Osteoblast (primary cell): ENCODE measurements around the gene ARF3. TPM values are rescaled to one million over a fixed set of nuclear protein-coding genes. Genes with fewer than 3 reads are reported as not detected.

ENCODE experiments used
- DNase-seq: peaks from one replicate; pipeline ENCODE4 v3.0.0; 2011; ENCODE audit warnings: low spot score, mixed read lengths; ENCODE audit not compliant: insufficient read length; ENCODE audit errors: missing footprints
- H2AFZ ChIP-seq: 2 replicates; pipeline ENCODE4 v1.6.0; 2011; ENCODE audit warnings: mild to moderate bottlenecking, low read length
- H3K27ac ChIP-seq: 2 replicates; pipeline ENCODE4 v1.5.1; 2011; ENCODE audit warnings: mild to moderate bottlenecking, low read depth, low read length, moderate library complexity
- H3K27me3 ChIP-seq: 2 replicates; pipeline ENCODE4 v1.6.0; 2012; ENCODE audit warnings: mild to moderate bottlenecking, control low read depth, inconsistent platforms, low read length, moderate library complexity; ENCODE audit not compliant: insufficient read depth
- H3K36me3 ChIP-seq: 2 replicates; pipeline ENCODE4 v1.5.1; 2011; ENCODE audit warnings: mild to moderate bottlenecking, low read length, control low read depth, moderate library complexity; ENCODE audit not compliant: insufficient read depth
- H3K4me1 ChIP-seq: 2 replicates; pipeline ENCODE4 v1.5.1; 2011; ENCODE audit warnings: mild to moderate bottlenecking, low read length, control low read depth, moderate library complexity; ENCODE audit not compliant: insufficient read depth
- H3K4me2 ChIP-seq: 2 replicates; pipeline ENCODE4 v1.6.0; 2011; ENCODE audit warnings: mild to moderate bottlenecking, low read length; ENCODE audit not compliant: insufficient read depth
- H3K4me3 ChIP-seq: fragments of 200-600 bp; sonication (generic); 3 replicates; pipeline ENCODE4 v1.5.1; 2012; ENCODE audit warnings: mild to moderate bottlenecking, low read length, inconsistent platforms; ENCODE audit not compliant: insufficient read depth
- H3K79me2 ChIP-seq: 2 replicates; pipeline ENCODE4 v1.6.0; 2012; ENCODE audit warnings: mild to moderate bottlenecking, low read length, control low read depth, inconsistent platforms; ENCODE audit not compliant: insufficient read depth
- H3K9me3 ChIP-seq: 2 replicates; pipeline ENCODE4 v1.5.1; 2011; ENCODE audit warnings: low read depth, low read length, control low read depth
- H4K20me1 ChIP-seq: 2 replicates; pipeline ENCODE4 v1.6.0; 2012; ENCODE audit warnings: mild to moderate bottlenecking, low read length, control low read depth; ENCODE audit not compliant: insufficient read depth
- CTCF ChIP-seq: IDR thresholded peaks from 2 replicates; pipeline ENCODE4 v1.5.1; 2011; ENCODE audit warnings: mild to moderate bottlenecking, low read depth, low read length, moderate library complexity; ENCODE audit errors: extremely low read depth
- total RNA-seq: library from RNA; depleted of rRNA; stranded (reverse); fragments of >200 nt; gene quantifications from 2 replicates; pipeline ENCODE4 v1.2.3, GENCODE V29; 2012

Gene ARF3
- total RNA-seq, 1 donor, result 53.9 TPM

- H3K36me3 ChIP-seq, result no peaks in the 10 kb centered on the region
- no peak for TF ChIP-seq CTCF
- no peak overlapping the region for H3K4me3 ChIP-seq
- no peak overlapping the region for H2AFZ ChIP-seq
- no peaks in the 10 kb centered on the region for H4K20me1 ChIP-seq
- DNase-seq, result peak; percentile 29
- no peak overlapping the region for H3K4me2 ChIP-seq
- H3K4me1 ChIP-seq, result no peaks in the 10 kb centered on the region
- no peak overlapping the region for H3K27ac ChIP-seq
- H3K79me2 ChIP-seq, result no peaks in the 10 kb centered on the region
- no peaks in the 10 kb centered on the region for H3K9me3 ChIP-seq
- H3K27me3 ChIP-seq, result peaks cover 72% of the 10 kb centered on the region
Observed at GRCh38 chr12:48985901-48986300, 28.6 kb upstream of the ARF3 start.

GRCh38 chr12:48985475-48985897 is 28.2 kb upstream of the ARF3 start:
- peak; percentile 64 for DNase-seq
- no peaks in the 10 kb centered on the region for H3K79me2 ChIP-seq

GRCh38 chr12:48982397-48983080 is 25.3 kb upstream of the ARF3 start:
- H3K4me1 ChIP-seq, result peaks cover 12% of the 10 kb centered on the region
- H3K79me2 ChIP-seq, result no peaks in the 10 kb centered on the region
- H3K27me3 ChIP-seq, result peaks cover 87% of the 10 kb centered on the region
- no peaks in the 10 kb centered on the region for H3K36me3 ChIP-seq
- DNase-seq, result peak; percentile 82
- no peaks in the 10 kb centered on the region for H3K9me3 ChIP-seq
- TF ChIP-seq CTCF, result no peak
- no peak overlapping the region for H3K4me2 ChIP-seq
- no peaks in the 10 kb centered on the region for H4K20me1 ChIP-seq
- no peak overlapping the region for H2AFZ ChIP-seq
- no peak overlapping the region for H3K27ac ChIP-seq
- no peak overlapping the region for H3K4me3 ChIP-seq

More at GRCh38 chr12:48985475-48985897, 28.2 kb upstream of the ARF3 start:
- H2AFZ ChIP-seq, result no peak overlapping the region
- no peaks in the 10 kb centered on the region for H3K4me1 ChIP-seq
- no peaks in the 10 kb centered on the region for H4K20me1 ChIP-seq
- H3K27ac ChIP-seq, result no peak overlapping the region
- H3K9me3 ChIP-seq, result no peaks in the 10 kb centered on the region
- no peak overlapping the region for H3K4me2 ChIP-seq
- no peak for TF ChIP-seq CTCF
- H3K36me3 ChIP-seq, result no peaks in the 10 kb centered on the region
- no peak overlapping the region for H3K4me3 ChIP-seq
- H3K27me3 ChIP-seq, result peaks cover 76% of the 10 kb centered on the region

GRCh38 chr12:48981757-48982157 is 24.5 kb upstream of the ARF3 start:
- Histone ChIP-seq H3K4me1 (peaks cover 19% of the 10 kb centered on the region), H3K36me3 (no peaks in the 10 kb centered on the region), H3K27ac (no peak overlapping the region), H3K9me3 (no peaks in the 10 kb centered on the region), H3K27me3 (peaks cover 80% of the 10 kb centered on the region), H3K79me2 (no peaks in the 10 kb centered on the region), H3K4me2 (no peak overlapping the region), H3K4me3 (no peak overlapping the region), H4K20me1 (no peaks in the 10 kb centered on the region), H2AFZ (no peak overlapping the region)
- DNase-seq, result peak; percentile 72
- no peak for TF ChIP-seq CTCF
